ENCODE results near the gene ZGLP1.

Gene ZGLP1

GRCh38 chr19:10274589-10274988 lies 35.0 kb downstream of the ZGLP1 start:
- DNase-seq, result no peak

GRCh38 chr19:10271543-10272086 lies 38.0 kb downstream of the ZGLP1 start:
- no peak for DNase-seq

GRCh38 chr19:10270616-10271394 lies 38.8 kb downstream of the ZGLP1 start, which contains the start of gene ICAM1:
Gene ICAM1, plus strand, starts transcription at chr19:10271120. Its CDS starts 40 bp downstream, at chr19:10271160.
- DNase-seq, result no peak

GRCh38 chr19:10270180-10270615 lies 39.4 kb downstream of the ZGLP1 start:
- DNase-seq, result no peak

GRCh38 chr19:10269333-10270179 lies 40.1 kb downstream of the ZGLP1 start:
- DNase-seq, result peak; percentile 53

- no peak for DNase-seq
Measured at GRCh38 chr19:10268071-10268470, 41.5 kb downstream of the ZGLP1 start.

GRCh38 chr19:10266706-10267105 lies 42.9 kb downstream of the ZGLP1 start:
- no peak for DNase-seq

- no peak for DNase-seq
Measured at GRCh38 chr19:10262771-10263170, 46.8 kb downstream of the ZGLP1 start.

GRCh38 chr19:10260141-10260584 lies 49.5 kb downstream of the ZGLP1 start:
- no peak for DNase-seq

GRCh38 chr19:10259162-10259905 lies 50.3 kb downstream of the ZGLP1 start:
- peak; percentile 64 for DNase-seq

- DNase-seq, result no peak
Measured at GRCh38 chr19:10258080-10258710, 51.4 kb downstream of the ZGLP1 start.

GRCh38 chr19:10256970-10257615 lies 52.5 kb downstream of the ZGLP1 start:
- no peak for DNase-seq

GRCh38 chr19:10256551-10256950 lies 53.1 kb downstream of the ZGLP1 start:
- DNase-seq, result no peak

GRCh38 chr19:10255358-10255757 lies 54.3 kb downstream of the ZGLP1 start:
- no peak for DNase-seq

Measured in NCI-H1092 treated with DMSO at 0.1 percent for 48 hours (cell line).